Astrocyte (in vitro differentiated cells and primary cell): Measurements from ENCODE around the gene TAF11L3. TPM values are rescaled to one million over a fixed set of nuclear protein-coding genes. Genes with fewer than 3 reads are reported as not detected.
"Not testable (repeated sequence)": the region's sequence is repeated elsewhere in the genome, so short reads cannot be mapped to it uniquely, and the experiment has no call there.

Source experiments
- DNase-seq: peaks from one replicate; pipeline ENCODE4 v3.0.0-alpha.2; 2010; ENCODE audit warnings: low read depth
- FAIRE-seq: peaks from 2 replicates; lab custom pipeline; 2011; peaks lifted over from hg19 to GRCh38; lab: Jason Lieb, UNC
- H2AFZ ChIP-seq: 2 replicates; pipeline ENCODE4 v1.6.0; 2012; ENCODE audit warnings: low read depth, low read length, inconsistent platforms
- H3K27ac ChIP-seq: 2 replicates; pipeline ENCODE4 v1.5.1; 2011; ENCODE audit warnings: low read depth, low read length, inconsistent platforms
- H3K27me3 ChIP-seq: 2 replicates; pipeline ENCODE4 v1.6.0; 2011; ENCODE audit warnings: low read length, inconsistent platforms; ENCODE audit not compliant: insufficient read depth
- H3K36me3 ChIP-seq: 2 replicates; pipeline ENCODE4 v1.5.1; 2011; ENCODE audit warnings: low read length, inconsistent platforms; ENCODE audit not compliant: insufficient read depth
- H3K4me1 ChIP-seq: 2 replicates; pipeline ENCODE4 v1.5.1; 2011; ENCODE audit warnings: low read length, inconsistent platforms; ENCODE audit not compliant: insufficient read depth
- H3K4me2 ChIP-seq: 2 replicates; pipeline ENCODE4 v1.6.0; 2012; ENCODE audit warnings: low read length, inconsistent platforms
- H3K4me3 ChIP-seq: 2 replicates; pipeline ENCODE4 v1.5.1; 2011; ENCODE audit warnings: low read depth, mild to moderate bottlenecking, low read length, inconsistent platforms; ENCODE audit not compliant: insufficient read depth
- H3K79me2 ChIP-seq: 2 replicates; pipeline ENCODE4 v1.6.0; 2012; ENCODE audit warnings: mild to moderate bottlenecking, low read length, inconsistent platforms; ENCODE audit not compliant: insufficient read depth
- H3K9ac ChIP-seq: 2 replicates; pipeline ENCODE4 v1.6.0; 2012; ENCODE audit warnings: mild to moderate bottlenecking, low read length, inconsistent platforms
- H3K9me3 ChIP-seq: 2 replicates; pipeline ENCODE4 v1.5.1; 2012; ENCODE audit warnings: low read depth, mild to moderate bottlenecking, low read length, inconsistent platforms; ENCODE audit not compliant: insufficient read depth
- H4K20me1 ChIP-seq: 2 replicates; pipeline ENCODE4 v1.6.0; 2012; ENCODE audit warnings: low read length, inconsistent platforms; ENCODE audit not compliant: insufficient read depth
- H3K27ac Mint-ChIP-seq: one replicate; pipeline ENCODE4 v1.8.0; 2021; ENCODE audit warnings: mild to moderate bottlenecking, mixed read lengths; ENCODE audit not compliant: unreplicated experiment
- H3K27me3 Mint-ChIP-seq: one replicate; pipeline ENCODE4 v1.8.0; 2021; ENCODE audit warnings: low read depth, mixed read lengths; ENCODE audit not compliant: unreplicated experiment
- H3K36me3 Mint-ChIP-seq: one replicate; pipeline ENCODE4 v1.8.0; 2021; ENCODE audit warnings: low read depth, mixed read lengths; ENCODE audit not compliant: unreplicated experiment
- H3K4me1 Mint-ChIP-seq: one replicate; pipeline ENCODE4 v1.8.0; 2021; ENCODE audit warnings: low read depth, mixed read lengths; ENCODE audit not compliant: unreplicated experiment
- H3K4me3 Mint-ChIP-seq: one replicate; pipeline ENCODE4 v1.8.0; 2021; ENCODE audit warnings: mild to moderate bottlenecking, moderate library complexity, mixed read lengths; ENCODE audit not compliant: unreplicated experiment
- H3K9me3 Mint-ChIP-seq: one replicate; pipeline ENCODE4 v1.8.0; 2021; ENCODE audit warnings: mild to moderate bottlenecking, mixed read lengths; ENCODE audit not compliant: unreplicated experiment
- EZH2 ChIP-seq: IDR thresholded peaks from 2 replicates; pipeline ENCODE4 v1.6.1; 2012; ENCODE audit warnings: mild to moderate bottlenecking, low read length, inconsistent platforms; ENCODE audit not compliant: insufficient read depth
- total RNA-seq: library from RNA; stranded (reverse); gene quantifications from 2 replicates; pipeline ENCODE4 v1.2.1, GENCODE V29; 2021
- TF ChIP-seq, protein P1 (sequence below): IDR thresholded peaks from 2 replicates; pipeline ENCODE4 v1.5.1; 2011; ENCODE audit warnings: low read depth, mild to moderate bottlenecking, inconsistent platforms, low read length, moderate library complexity; ENCODE audit not compliant: insufficient read depth

The TAF11L3 gene
- total RNA-seq, 1 donor from 2014 or later: not detected

DNA sequence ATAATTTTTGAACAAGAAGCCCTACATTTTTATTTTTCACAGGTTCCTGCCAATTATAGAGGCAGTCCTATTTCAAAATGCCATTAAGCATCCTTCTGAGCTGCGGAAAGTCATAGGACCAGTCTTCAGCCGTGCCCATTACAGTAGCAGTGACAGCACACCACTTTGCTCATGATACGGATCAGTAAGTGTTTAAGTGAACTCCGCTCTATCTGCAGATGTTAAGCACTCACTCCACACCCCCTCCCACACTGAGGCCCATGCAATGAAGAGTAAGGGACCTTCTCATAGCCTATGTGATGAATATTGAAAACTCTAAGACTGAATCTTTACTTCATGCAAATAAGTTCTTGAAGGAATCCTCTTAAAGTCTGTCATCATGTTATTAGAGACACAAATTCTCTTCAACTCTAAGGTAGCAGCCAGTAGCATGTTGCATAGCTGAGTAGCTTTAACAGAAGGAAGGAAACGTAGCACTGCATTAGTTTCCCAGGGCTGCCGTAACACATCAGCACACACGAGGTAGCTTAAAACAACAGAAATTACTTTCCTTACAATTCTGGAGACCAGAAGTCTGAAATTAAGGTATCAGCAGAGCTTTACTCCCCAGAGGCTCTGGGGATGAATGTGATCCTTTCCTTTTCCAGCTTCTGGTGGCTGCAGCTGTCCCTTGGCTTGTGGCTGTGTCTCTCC is 40.4 kb upstream of the TAF11L3 start:
- no peak overlapping the region for H3K9ac ChIP-seq
- H3K36me3 ChIP-seq: no peaks in the 10 kb centered on the region
- no peak overlapping the region for H3K4me3 ChIP-seq
- H3K27ac ChIP-seq: no peak overlapping the region
- H3K27ac Mint-ChIP-seq: no peak overlapping the region
- H3K27me3 ChIP-seq: no peaks in the 10 kb centered on the region
- H3K9me3 ChIP-seq: no peaks in the 10 kb centered on the region
- no peaks in the 10 kb centered on the region for H3K27me3 Mint-ChIP-seq
- no peak for DNase-seq
- H3K79me2 ChIP-seq: no peaks in the 10 kb centered on the region
- no peak overlapping the region for H2AFZ ChIP-seq
- FAIRE-seq: no peak
- H3K4me2 ChIP-seq: no peak overlapping the region
- no peaks in the 10 kb centered on the region for H4K20me1 ChIP-seq
- H3K36me3 Mint-ChIP-seq: no peaks in the 10 kb centered on the region
- TF ChIP-seq, protein P1, sequence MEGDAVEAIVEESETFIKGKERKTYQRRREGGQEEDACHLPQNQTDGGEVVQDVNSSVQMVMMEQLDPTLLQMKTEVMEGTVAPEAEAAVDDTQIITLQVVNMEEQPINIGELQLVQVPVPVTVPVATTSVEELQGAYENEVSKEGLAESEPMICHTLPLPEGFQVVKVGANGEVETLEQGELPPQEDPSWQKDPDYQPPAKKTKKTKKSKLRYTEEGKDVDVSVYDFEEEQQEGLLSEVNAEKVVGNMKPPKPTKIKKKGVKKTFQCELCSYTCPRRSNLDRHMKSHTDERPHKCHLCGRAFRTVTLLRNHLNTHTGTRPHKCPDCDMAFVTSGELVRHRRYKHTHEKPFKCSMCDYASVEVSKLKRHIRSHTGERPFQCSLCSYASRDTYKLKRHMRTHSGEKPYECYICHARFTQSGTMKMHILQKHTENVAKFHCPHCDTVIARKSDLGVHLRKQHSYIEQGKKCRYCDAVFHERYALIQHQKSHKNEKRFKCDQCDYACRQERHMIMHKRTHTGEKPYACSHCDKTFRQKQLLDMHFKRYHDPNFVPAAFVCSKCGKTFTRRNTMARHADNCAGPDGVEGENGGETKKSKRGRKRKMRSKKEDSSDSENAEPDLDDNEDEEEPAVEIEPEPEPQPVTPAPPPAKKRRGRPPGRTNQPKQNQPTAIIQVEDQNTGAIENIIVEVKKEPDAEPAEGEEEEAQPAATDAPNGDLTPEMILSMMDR: no peak
- no peak for TF ChIP-seq EZH2
- no peaks in the 10 kb centered on the region for H3K4me1 Mint-ChIP-seq
- no peaks in the 10 kb centered on the region for H3K4me1 ChIP-seq
- no peaks in the 10 kb centered on the region for H3K9me3 Mint-ChIP-seq
- no peak overlapping the region for H3K4me3 Mint-ChIP-seq

DNA sequence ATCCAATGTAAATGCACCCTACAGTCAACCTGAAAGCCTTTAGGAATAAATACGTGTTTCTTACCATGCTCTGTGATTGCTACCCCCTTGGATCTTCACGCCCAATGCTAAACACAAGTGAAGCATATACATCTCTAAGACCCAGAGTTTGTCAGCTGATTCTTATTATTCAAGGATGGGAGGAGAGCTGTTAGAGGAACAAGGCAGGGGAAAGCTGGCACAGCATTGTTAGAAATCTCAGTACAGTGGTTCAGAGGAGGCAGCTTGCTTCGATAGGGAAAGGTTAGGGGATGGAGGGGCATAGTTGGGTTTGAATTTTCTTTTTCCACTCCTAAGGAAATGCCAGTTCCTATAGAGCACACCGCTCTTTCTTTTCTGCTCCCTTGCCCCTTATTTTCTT is 36.8 kb upstream of the TAF11L3 start:
- Mint-ChIP-seq H3K27ac (no peak overlapping the region), H3K9me3 (no peaks in the 10 kb centered on the region), H3K4me3 (no peak overlapping the region), H3K27me3 (no peaks in the 10 kb centered on the region), H3K36me3 (no peaks in the 10 kb centered on the region), H3K4me1 (no peaks in the 10 kb centered on the region)
- Histone ChIP-seq H3K4me3 (no peak overlapping the region), H3K4me1 (no peaks in the 10 kb centered on the region), H3K27me3 (no peaks in the 10 kb centered on the region), H4K20me1 (no peaks in the 10 kb centered on the region), H3K79me2 (no peaks in the 10 kb centered on the region), H2AFZ (no peak overlapping the region), H3K27ac (no peak overlapping the region), H3K36me3 (no peaks in the 10 kb centered on the region), H3K9ac (no peak overlapping the region), H3K9me3 (no peaks in the 10 kb centered on the region), H3K4me2 (no peak overlapping the region)
- DNase-seq (no peak), FAIRE-seq (no peak)
- TF ChIP-seq, protein P1: no peak
- TF ChIP-seq EZH2: no peak

GRCh38 chr5:17482790-17483189 is 35.4 kb upstream of the TAF11L3 start:
- no peaks in the 10 kb centered on the region for H3K27me3 ChIP-seq
- no peak overlapping the region for H3K4me2 ChIP-seq
- H3K79me2 ChIP-seq: no peaks in the 10 kb centered on the region
- no peaks in the 10 kb centered on the region for H3K4me1 ChIP-seq
- no peak overlapping the region for H3K4me3 ChIP-seq
- Mint-ChIP-seq H3K27ac (no peak overlapping the region), H3K4me3 (no peak overlapping the region), H3K9me3 (no peaks in the 10 kb centered on the region), H3K4me1 (peaks cover 3% of the 10 kb centered on the region), H3K36me3 (no peaks in the 10 kb centered on the region), H3K27me3 (no peaks in the 10 kb centered on the region)
- no peak overlapping the region for H2AFZ ChIP-seq
- H3K9ac ChIP-seq: no peak overlapping the region
- no peaks in the 10 kb centered on the region for H3K36me3 ChIP-seq
- H3K27ac ChIP-seq: no peak overlapping the region
- TF ChIP-seq, protein P1: no peak
- DNase-seq (no peak), FAIRE-seq (no peak)
- no peaks in the 10 kb centered on the region for H3K9me3 ChIP-seq
- H4K20me1 ChIP-seq: no peaks in the 10 kb centered on the region

- DNase-seq, H3K27ac Mint-ChIP-seq, H3K4me3 Mint-ChIP-seq, H3K4me2 ChIP-seq, H3K4me1 Mint-ChIP-seq, H3K27me3 Mint-ChIP-seq, H3K27ac ChIP-seq, H3K9me3 ChIP-seq, H3K27me3 ChIP-seq, H3K4me3 ChIP-seq, FAIRE-seq, H3K9ac ChIP-seq, H3K79me2 ChIP-seq, H3K36me3 Mint-ChIP-seq, H3K36me3 ChIP-seq, H3K9me3 Mint-ChIP-seq, H4K20me1 ChIP-seq, H2AFZ ChIP-seq, H3K4me1 ChIP-seq: not testable (repeated sequence)
These were observed 31.5 kb upstream of the TAF11L3 start for GRCh38 chr5:17486464-17487173.
